ENCODE data around the gene HOOK1. TPM values are rescaled to one million over a fixed set of nuclear protein-coding genes. Genes with fewer than 3 reads are reported as not detected.

Gene HOOK1
- total and polyA plus RNA-seq, 2 experiments from 2014 or later: 27.4 to 27.6 TPM

DNA sequence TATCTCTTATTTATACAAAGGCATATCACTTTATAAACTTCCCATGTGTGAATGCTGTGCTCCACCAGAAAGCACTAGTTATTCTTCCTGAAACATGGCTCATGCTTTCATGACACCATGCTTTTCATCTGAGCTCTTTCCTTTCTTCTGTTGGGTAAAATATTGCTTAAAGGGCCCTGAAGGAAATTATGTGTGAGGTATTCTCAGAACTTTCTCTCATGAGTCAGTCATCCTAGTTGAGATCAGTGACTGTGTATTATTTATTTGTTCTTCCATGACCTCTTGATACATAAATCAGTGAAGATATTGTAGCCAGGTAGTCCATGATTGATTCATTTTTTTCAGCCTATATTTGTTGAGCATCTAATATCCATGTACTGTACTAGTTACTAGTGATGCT is 57.0 kb downstream of the HOOK1 start:
- no peaks in the 10 kb centered on the region; the same call in 1 of the 2 replicates for H3K36me3 ChIP-seq (ENCODE audit: insufficient read depth)
- no peak for DNase-seq (ENCODE audit: low spot score)

More for the DNA sequence above, 57.0 kb downstream of the HOOK1 start:
- no peaks in the 10 kb centered on the region for H4K20me1 ChIP-seq (replicated peaks; ENCODE audit: insufficient read depth)
- Mint-ChIP-seq H3K9me3 (no peaks in the 10 kb centered on the region), H3K4me1 (no peaks in the 10 kb centered on the region), H3K4me3 (no peak overlapping the region), H3K27me3 (ENCODE audit: insufficient read depth, low read depth, poor library complexity) (no peaks in the 10 kb centered on the region), H3K27ac (no peak overlapping the region), H3K36me3 (ENCODE audit: low read depth) (peaks cover 7% of the 10 kb centered on the region; the same call in 1 of the 3 replicates)
- no peak for TF ChIP-seq ETS1 (IDR thresholded peaks at IDR 0.05)
- TF ChIP-seq, protein P1, sequence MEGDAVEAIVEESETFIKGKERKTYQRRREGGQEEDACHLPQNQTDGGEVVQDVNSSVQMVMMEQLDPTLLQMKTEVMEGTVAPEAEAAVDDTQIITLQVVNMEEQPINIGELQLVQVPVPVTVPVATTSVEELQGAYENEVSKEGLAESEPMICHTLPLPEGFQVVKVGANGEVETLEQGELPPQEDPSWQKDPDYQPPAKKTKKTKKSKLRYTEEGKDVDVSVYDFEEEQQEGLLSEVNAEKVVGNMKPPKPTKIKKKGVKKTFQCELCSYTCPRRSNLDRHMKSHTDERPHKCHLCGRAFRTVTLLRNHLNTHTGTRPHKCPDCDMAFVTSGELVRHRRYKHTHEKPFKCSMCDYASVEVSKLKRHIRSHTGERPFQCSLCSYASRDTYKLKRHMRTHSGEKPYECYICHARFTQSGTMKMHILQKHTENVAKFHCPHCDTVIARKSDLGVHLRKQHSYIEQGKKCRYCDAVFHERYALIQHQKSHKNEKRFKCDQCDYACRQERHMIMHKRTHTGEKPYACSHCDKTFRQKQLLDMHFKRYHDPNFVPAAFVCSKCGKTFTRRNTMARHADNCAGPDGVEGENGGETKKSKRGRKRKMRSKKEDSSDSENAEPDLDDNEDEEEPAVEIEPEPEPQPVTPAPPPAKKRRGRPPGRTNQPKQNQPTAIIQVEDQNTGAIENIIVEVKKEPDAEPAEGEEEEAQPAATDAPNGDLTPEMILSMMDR (conservative IDR thresholded peaks at IDR 0.05; ENCODE audit: low read depth in 2 of 2): no peak
- TF ChIP-seq EZH2 (IDR thresholded peaks at IDR 0.05; ENCODE audit: low read depth, unreplicated experiment): no peak
- TF ChIP-seq, protein P2, sequence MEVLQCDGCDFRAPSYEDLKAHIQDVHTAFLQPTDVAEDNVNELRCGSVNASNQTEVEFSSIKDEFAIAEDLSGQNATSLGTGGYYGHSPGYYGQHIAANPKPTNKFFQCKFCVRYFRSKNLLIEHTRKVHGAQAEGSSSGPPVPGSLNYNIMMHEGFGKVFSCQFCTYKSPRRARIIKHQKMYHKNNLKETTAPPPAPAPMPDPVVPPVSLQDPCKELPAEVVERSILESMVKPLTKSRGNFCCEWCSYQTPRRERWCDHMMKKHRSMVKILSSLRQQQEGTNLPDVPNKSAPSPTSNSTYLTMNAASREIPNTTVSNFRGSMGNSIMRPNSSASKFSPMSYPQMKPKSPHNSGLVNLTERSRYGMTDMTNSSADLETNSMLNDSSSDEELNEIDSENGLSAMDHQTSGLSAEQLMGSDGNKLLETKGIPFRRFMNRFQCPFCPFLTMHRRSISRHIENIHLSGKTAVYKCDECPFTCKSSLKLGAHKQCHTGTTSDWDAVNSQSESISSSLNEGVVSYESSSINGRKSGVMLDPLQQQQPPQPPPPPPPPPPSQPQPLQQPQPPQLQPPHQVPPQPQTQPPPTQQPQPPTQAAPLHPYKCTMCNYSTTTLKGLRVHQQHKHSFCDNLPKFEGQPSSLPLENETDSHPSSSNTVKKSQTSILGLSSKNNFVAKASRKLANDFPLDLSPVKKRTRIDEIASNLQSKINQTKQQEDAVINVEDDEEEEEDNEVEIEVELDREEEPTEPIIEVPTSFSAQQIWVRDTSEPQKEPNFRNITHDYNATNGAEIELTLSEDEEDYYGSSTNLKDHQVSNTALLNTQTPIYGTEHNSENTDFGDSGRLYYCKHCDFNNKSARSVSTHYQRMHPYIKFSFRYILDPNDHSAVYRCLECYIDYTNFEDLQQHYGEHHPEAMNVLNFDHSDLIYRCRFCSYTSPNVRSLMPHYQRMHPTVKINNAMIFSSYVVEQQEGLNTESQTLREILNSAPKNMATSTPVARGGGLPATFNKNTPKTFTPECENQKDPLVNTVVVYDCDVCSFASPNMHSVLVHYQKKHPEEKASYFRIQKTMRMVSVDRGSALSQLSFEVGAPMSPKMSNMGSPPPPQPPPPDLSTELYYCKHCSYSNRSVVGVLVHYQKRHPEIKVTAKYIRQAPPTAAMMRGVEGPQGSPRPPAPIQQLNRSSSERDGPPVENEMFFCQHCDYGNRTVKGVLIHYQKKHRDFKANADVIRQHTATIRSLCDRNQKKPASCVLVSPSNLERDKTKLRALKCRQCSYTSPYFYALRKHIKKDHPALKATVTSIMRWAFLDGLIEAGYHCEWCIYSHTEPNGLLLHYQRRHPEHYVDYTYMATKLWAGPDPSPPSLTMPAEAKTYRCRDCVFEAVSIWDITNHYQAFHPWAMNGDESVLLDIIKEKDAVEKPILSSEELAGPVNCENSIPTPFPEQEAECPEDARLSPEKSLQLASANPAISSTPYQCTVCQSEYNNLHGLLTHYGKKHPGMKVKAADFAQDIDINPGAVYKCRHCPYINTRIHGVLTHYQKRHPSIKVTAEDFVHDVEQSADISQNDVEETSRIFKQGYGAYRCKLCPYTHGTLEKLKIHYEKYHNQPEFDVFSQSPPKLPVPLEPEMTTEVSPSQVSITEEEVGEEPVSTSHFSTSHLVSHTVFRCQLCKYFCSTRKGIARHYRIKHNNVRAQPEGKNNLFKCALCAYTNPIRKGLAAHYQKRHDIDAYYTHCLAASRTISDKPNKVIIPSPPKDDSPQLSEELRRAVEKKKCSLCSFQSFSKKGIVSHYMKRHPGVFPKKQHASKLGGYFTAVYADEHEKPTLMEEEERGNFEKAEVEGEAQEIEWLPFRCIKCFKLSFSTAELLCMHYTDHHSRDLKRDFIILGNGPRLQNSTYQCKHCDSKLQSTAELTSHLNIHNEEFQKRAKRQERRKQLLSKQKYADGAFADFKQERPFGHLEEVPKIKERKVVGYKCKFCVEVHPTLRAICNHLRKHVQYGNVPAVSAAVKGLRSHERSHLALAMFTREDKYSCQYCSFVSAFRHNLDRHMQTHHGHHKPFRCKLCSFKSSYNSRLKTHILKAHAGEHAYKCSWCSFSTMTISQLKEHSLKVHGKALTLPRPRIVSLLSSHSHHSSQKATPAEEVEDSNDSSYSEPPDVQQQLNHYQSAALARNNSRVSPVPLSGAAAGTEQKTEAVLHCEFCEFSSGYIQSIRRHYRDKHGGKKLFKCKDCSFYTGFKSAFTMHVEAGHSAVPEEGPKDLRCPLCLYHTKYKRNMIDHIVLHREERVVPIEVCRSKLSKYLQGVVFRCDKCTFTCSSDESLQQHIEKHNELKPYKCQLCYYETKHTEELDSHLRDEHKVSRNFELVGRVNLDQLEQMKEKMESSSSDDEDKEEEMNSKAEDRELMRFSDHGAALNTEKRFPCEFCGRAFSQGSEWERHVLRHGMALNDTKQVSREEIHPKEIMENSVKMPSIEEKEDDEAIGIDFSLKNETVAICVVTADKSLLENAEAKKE (CRISPR knock-in tag; IDR thresholded peaks at IDR 0.05): no peak
- no peak for TF ChIP-seq REST (IDR thresholded peaks at IDR 0.05; ENCODE audit: unreplicated experiment)
- TF ChIP-seq ZNF114 (CRISPR knock-in tag; IDR thresholded peaks at IDR 0.05): no peak
- TF ChIP-seq NANOG (IDR thresholded peaks at IDR 0.05; ENCODE audit: borderline replicate concordance): no peak
- no peak for TF ChIP-seq ZNF331 (CRISPR knock-in tag; IDR thresholded peaks at IDR 0.05; ENCODE audit: low read depth)
- no peak for TF ChIP-seq STAT1 (IDR thresholded peaks at IDR 0.05; ENCODE audit: unreplicated experiment)
- TF ChIP-seq JUNB (IDR thresholded peaks at IDR 0.05; ENCODE audit: unreplicated experiment): no peak
- TF ChIP-seq CREB1 (CRISPR knock-in tag; IDR thresholded peaks at IDR 0.05; ENCODE audit: low read depth): no peak
- TF ChIP-seq POLR2AphosphoS5 (IDR thresholded peaks at IDR 0.05; ENCODE audit: low read depth): no peak
- no peak for TF ChIP-seq EZH2phosphoT487 (IDR thresholded peaks at IDR 0.05; ENCODE audit: unreplicated experiment)
- H3K9me2 ChIP-seq (ENCODE audit: insufficient read depth): no peaks in the 10 kb centered on the region
- no peak overlapping the region for H3K4me3 ChIP-seq
- no peak for ATAC-seq
- no peaks in the 10 kb centered on the region for H3K79me2 ChIP-seq (replicated peaks; ENCODE audit: insufficient read depth)
- no peaks in the 10 kb centered on the region for H3K4me1 ChIP-seq (ENCODE audit: insufficient read depth)
- H2AFZ ChIP-seq: no peak overlapping the region
- no peak overlapping the region for H3K27ac ChIP-seq (ENCODE audit: low read depth)
- H3F3A ChIP-seq (replicated peaks; ENCODE audit: low read depth): no peaks in the 10 kb centered on the region
- no peak overlapping the region for H3K4me2 ChIP-seq
- no peaks in the 10 kb centered on the region for H3K27me3 ChIP-seq (ENCODE audit: insufficient read depth)

All from GM23338 (cell line).